Activated CD4-positive, alpha-beta memory T cell treated with anti-CD3 and anti-CD28 coated beads for 36 hours (primary cell): ENCODE results near the gene CDIP1. TPM values are rescaled to one million over a fixed set of nuclear protein-coding genes. Genes with fewer than 3 reads are reported as not detected.

Experiments
- CTCF ChIA-PET: fragments of 350-600 bp; sonication (Branson Sonifier 250); formaldehyde crosslinking; loops from one replicate; lab custom pipeline; 2021; ENCODE audit warnings: antibody characterized with exemption, inconsistent platforms; lab: Charles Lee
- POLR2A ChIA-PET: fragments of 350-600 bp; sonication (Branson Sonifier 250); formaldehyde crosslinking; loops from one replicate; lab custom pipeline; 2021; ENCODE audit warnings: antibody characterized with exemption; lab: Charles Lee
- DNase-seq: peaks from one replicate; pipeline ENCODE4 v3.0.0-alpha.2; 2020
- H3K27ac Mint-ChIP-seq: one replicate; pipeline ENCODE4 v1.8.0; 2021; ENCODE audit warnings: mixed read lengths
- H3K27me3 Mint-ChIP-seq: one replicate; pipeline ENCODE4 v1.8.0; 2021; ENCODE audit warnings: mixed read lengths
- H3K36me3 Mint-ChIP-seq: one replicate; pipeline ENCODE4 v1.8.0; 2021; ENCODE audit warnings: mixed read lengths
- H3K4me1 Mint-ChIP-seq: one replicate; pipeline ENCODE4 v1.8.0; 2021; ENCODE audit warnings: low read depth, mixed read lengths
- H3K4me3 Mint-ChIP-seq: one replicate; pipeline ENCODE4 v1.8.0; 2021; ENCODE audit warnings: mild to moderate bottlenecking, mixed read lengths
- H3K9me3 Mint-ChIP-seq: one replicate; pipeline ENCODE4 v1.8.0; 2021; ENCODE audit warnings: mixed read lengths
- intact Hi-C: fragments of 100-400 bp; cut with micrococcal nuclease; formaldehyde crosslinking; loops from one replicate; pipeline ENCODE4 v1.15.1; 2023
- total RNA-seq, 2 experiments: library from RNA; stranded (reverse); gene quantifications; one replicate each; pipeline ENCODE4 v1.2.3, GENCODE V29; 2021

The CDIP1 gene
- total RNA-seq, 2 experiments from 2014 or later = 25.7 to 27.5 TPM

DNA sequence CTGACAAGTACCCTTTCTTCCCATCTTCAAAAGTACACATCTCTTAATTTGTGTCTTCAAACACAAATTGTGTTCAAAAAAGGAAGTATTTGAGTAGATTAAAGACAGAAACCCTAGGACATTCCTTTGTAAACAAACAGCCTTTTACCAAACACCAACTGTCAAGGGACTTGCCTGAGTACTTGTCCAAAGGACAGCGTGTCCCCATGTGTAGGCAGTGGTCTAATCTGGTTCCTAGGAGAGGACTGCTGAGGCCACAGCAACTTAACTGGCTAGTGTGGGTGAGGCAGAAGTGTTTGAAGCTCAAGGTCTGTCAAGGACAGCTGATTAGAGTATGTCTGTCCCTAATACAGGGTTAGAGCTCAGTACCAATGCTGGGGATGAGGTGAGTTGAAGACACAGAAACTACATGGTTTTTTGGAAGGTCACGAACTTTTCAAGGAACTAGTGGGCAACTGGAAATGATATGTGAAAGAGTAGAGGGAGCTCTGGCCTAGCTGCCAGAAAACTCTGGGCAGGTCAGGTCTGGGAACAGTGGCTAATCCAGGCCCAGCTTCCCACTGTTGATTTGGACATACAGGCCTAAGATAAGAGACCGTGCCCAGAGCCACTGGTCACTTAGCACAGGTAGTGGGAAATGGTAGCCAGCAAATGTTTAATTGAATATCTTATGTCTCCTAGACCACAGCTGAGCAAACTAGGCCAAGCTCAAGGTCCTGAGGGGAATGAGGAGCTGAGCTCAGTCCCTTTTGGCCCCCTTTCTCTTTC lies 52.3 kb downstream of the CDIP1 start:
- ChIA-PET CTCF (interaction anchor here (0.9 kb wide), 1 partner anchor 8 kb away, joined by 3 read pairs; no protein-coding TSS in a partner anchor), POLR2A (interaction anchor here (0.6 kb wide), 1 partner anchor 273 kb away, joined by 3 read pairs; no protein-coding TSS in a partner anchor)
- H3K4me3 Mint-ChIP-seq = no peak overlapping the region
- H3K36me3 Mint-ChIP-seq = peaks cover 24% of the 10 kb centered on the region
- H3K27ac Mint-ChIP-seq = peak overlapping the region; percentile 84
- intact Hi-C loops = no loop called here
- H3K9me3 Mint-ChIP-seq = no peaks in the 10 kb centered on the region
- no peaks in the 10 kb centered on the region for H3K27me3 Mint-ChIP-seq
- peaks cover 64% of the 10 kb centered on the region for H3K4me1 Mint-ChIP-seq
- DNase-seq = no peak

DNA sequence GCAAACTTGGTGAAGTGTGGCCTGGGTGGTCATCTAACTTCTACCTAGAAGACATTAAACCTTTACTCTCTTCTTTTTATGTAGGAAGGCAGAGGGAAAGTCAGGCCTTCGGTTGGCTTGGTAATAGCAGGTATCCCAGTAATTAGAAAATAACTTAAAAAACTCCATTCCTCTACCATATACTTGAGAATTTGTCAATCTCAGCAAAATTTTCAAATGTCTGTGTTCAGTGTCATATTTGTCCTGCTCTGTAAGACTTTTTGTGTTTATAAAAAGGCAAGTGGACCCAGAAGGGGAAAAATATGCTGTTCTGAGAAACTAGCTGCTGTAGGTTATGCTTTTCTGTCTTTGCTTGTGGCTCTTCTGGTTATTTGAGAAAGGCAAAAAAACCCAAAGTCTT lies 56.6 kb downstream of the CDIP1 start:
- Mint-ChIP-seq H3K4me3 (no peak overlapping the region), H3K36me3 (peaks cover 9% of the 10 kb centered on the region), H3K4me1 (peaks cover 40% of the 10 kb centered on the region), H3K9me3 (no peaks in the 10 kb centered on the region), H3K27me3 (no peaks in the 10 kb centered on the region), H3K27ac (peak overlapping the region; percentile 70)
- no peak for DNase-seq
- CTCF ChIA-PET = interaction anchor here (0.9 kb wide), 1 partner anchor 142 kb away, joined by 4 read pairs; the partner anchor contains the start of gene MGRN1
- POLR2A ChIA-PET = no interaction called here
- intact Hi-C loops = no loop called here

DNA sequence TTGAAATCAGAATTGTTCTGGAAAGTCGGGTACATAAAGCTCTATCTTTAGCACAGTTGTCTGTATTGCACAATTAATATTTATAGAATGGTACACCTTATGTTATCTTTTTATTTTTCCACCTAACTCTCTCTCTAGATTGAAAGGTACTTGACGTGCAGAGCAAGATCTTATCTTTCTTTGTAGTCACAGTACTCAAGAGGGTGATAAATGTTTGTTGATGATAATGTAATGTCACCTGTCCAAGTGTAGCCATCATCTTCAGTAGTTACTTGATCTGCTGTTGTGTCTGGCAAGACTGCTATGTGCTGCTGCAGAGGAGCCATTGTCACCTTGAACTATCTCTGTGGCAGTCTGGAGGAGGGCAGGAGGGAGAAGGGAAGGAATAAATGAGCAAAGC lies 57.0 kb downstream of the CDIP1 start:
- ChIA-PET CTCF (interaction anchor here (0.7 kb wide), 1 partner anchor 25 kb away, joined by 5 read pairs; no protein-coding TSS in a partner anchor), POLR2A (no interaction called here)
- Mint-ChIP-seq H3K36me3 (peaks cover 8% of the 10 kb centered on the region), H3K27ac (peak overlapping the region; percentile 70), H3K9me3 (no peaks in the 10 kb centered on the region), H3K27me3 (no peaks in the 10 kb centered on the region), H3K4me3 (no peak overlapping the region), H3K4me1 (peaks cover 38% of the 10 kb centered on the region)
- no peak for DNase-seq
- intact Hi-C loops = no loop called here

- Mint-ChIP-seq H3K36me3 (peaks cover 2% of the 10 kb centered on the region), H3K27ac (peak overlapping the region; percentile 87), H3K27me3 (no peaks in the 10 kb centered on the region), H3K4me3 (peak overlapping the region; percentile 89), H3K9me3 (no peaks in the 10 kb centered on the region), H3K4me1 (peaks cover 43% of the 10 kb centered on the region)
- DNase-seq = peak; percentile 28
- ChIA-PET POLR2A (interaction anchor here (3.8 kb wide), 1 partner anchor 62 kb away, joined by 15 read pairs; the partner anchor contains the start of gene CORO7), CTCF (interaction anchor here (0.6 to 4.6 kb wide), 11 partner anchors 9 to 169 kb away, joined by 3 to 43 read pairs (median 3); no protein-coding TSS in a partner anchor)
- intact Hi-C loops = loop anchor here (2.0 to 10.0 kb wide), 3 partner anchors 53 to 203 kb away; partner anchors contain the start of genes DNAJA3 and TFAP4
These were observed 60.6 kb downstream of the CDIP1 start for GRCh38 chr16:4477966-4478365.

DNA sequence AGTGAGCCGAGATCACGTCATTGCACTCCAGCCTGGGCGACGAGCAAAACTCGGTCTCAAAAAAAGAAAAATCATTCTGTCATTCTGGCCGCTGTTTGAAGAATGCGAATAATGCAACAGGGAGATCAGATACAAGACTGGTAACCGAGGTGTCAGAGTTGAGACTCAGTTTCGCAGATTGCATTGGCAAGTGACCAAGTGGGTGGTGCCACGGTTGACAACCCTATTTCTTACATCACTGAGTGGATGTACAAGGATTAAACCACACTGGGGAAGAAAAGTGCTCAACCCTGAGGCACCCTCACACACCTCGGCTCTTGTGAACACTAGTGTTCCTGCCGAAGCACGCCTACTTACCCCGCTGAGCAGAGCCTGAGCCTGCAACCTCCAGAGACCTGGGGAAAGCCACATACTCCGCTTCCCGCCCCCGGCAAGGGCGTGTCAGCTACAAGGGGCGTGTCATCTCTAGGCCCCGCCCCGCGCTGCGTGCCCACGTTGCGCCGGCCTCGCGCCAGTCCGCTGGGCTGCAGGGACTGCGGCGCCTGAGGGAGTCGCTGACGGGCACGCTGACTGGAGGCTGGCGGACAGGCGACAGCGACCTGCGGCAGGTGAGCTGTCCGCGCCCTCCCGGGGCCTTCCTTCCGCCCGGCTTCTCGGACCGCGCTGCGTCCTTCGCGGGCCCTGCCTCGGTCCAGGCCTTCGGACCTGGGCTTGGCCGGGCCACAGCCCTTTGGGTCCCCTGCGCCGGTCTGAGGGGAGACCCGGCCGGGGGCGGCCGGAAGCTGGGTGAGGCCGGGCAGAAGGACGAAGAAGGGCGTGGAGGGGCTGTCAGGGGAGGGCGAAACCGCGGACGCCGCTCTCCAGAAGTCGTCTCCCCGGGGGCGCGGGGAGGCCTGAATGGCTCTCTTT lies 62.4 kb downstream of the CDIP1 start, which contains the start of gene HMOX2:
HMOX2 (plus strand) TSS at position 519 of the 909 bp plus-strand sequence. CDS start 29,127 bp downstream, outside the sequence.
- Mint-ChIP-seq H3K4me1 (peaks cover 38% of the 10 kb centered on the region), H3K4me3 (peak within 1 kb of the TSS; percentile 89), H3K9me3 (no peaks in the 10 kb centered on the region), H3K27me3 (no peaks in the 10 kb centered on the region), H3K36me3 (peaks cover 4% of the 10 kb centered on the region), H3K27ac (peak within 1 kb of the TSS; percentile 87)
- ChIA-PET POLR2A (interaction anchor here (0.6 to 3.8 kb wide), 14 partner anchors 10 to 258 kb away, joined by 3 to 16 read pairs (median 4); partner anchors contain the start of genes ANKS3, CORO7 and DNAAF8), CTCF (interaction anchor here (0.7 to 4.6 kb wide), 10 partner anchors 10 to 480 kb away, joined by 3 to 43 read pairs (median 4); partner anchors contain the start of gene MGRN1)
- peak; percentile 97 for DNase-seq
- intact Hi-C loops = loop anchor here (1.0 to 10.0 kb wide), 6 partner anchors 29 to 201 kb away; partner anchors contain the start of genes CDIP1, DNAJA3 and TFAP4

GRCh38 chr16:4474192-4474961 lies 64.2 kb downstream of the CDIP1 start, which contains the start of gene NMRAL1:
Gene NMRAL1, minus strand, starts transcription at chr16:4474625. Its CDS starts 493 bp downstream, at chr16:4474132.
- Mint-ChIP-seq H3K27me3 (no peaks in the 10 kb centered on the region), H3K9me3 (no peaks in the 10 kb centered on the region), H3K4me1 (peaks cover 39% of the 10 kb centered on the region), H3K4me3 (peak within 1 kb of the TSS; percentile 89), H3K36me3 (peaks cover 4% of the 10 kb centered on the region), H3K27ac (peak within 1 kb of the TSS; percentile 89)
- intact Hi-C loops = loop anchor here (10.0 kb wide), 1 partner anchor 200 kb away; the partner anchor contains the start of gene TFAP4
- ChIA-PET CTCF (interaction anchor here (2.6 to 4.6 kb wide), 2 partner anchors 31 to 150 kb away, joined by 10 to 43 read pairs; partner anchors contain the start of gene MGRN1), POLR2A (interaction anchor here (0.8 to 2.9 kb wide), 5 partner anchors 8 to 203 kb away, joined by 3 to 16 read pairs (median 4); no protein-coding TSS in a partner anchor)
- DNase-seq = peak; percentile 96

GRCh38 chr16:4472880-4473279 lies 65.7 kb downstream of the CDIP1 start:
- Mint-ChIP-seq H3K9me3 (no peaks in the 10 kb centered on the region), H3K36me3 (peaks cover 4% of the 10 kb centered on the region), H3K4me3 (no peak overlapping the region), H3K27ac (peak overlapping the region; percentile 46), H3K27me3 (no peaks in the 10 kb centered on the region), H3K4me1 (peaks cover 30% of the 10 kb centered on the region)
- intact Hi-C loops = loop anchor here (10.0 kb wide), 1 partner anchor 198 kb away; the partner anchor contains the start of gene TFAP4
- POLR2A ChIA-PET = interaction anchor here (1.2 to 2.0 kb wide), 2 partner anchors 11 to 12 kb away, joined by 4 read pairs; no protein-coding TSS in a partner anchor
- DNase-seq = no peak
- CTCF ChIA-PET = interaction anchor here (0.6 to 1.0 kb wide), 3 partner anchors 70 to 189 kb away, joined by 3 read pairs; no protein-coding TSS in a partner anchor

GRCh38 chr16:4471869-4472268 lies 66.7 kb downstream of the CDIP1 start:
- no peaks in the 10 kb centered on the region for H3K9me3 Mint-ChIP-seq
- no peak overlapping the region for H3K4me3 Mint-ChIP-seq
- no peak for DNase-seq
- no peaks in the 10 kb centered on the region for H3K27me3 Mint-ChIP-seq
- H3K27ac Mint-ChIP-seq = no peak overlapping the region
- intact Hi-C loops = loop anchor here (10.0 kb wide), 1 partner anchor 197 kb away; the partner anchor contains the start of gene TFAP4
- ChIA-PET POLR2A (interaction anchor here (1.2 to 2.0 kb wide), 2 partner anchors 10 to 11 kb away, joined by 4 read pairs; no protein-coding TSS in a partner anchor), CTCF (interaction anchor here (0.6 to 1.5 kb wide), 4 partner anchors 76 to 484 kb away, joined by 3 read pairs; no protein-coding TSS in a partner anchor)
- peaks cover 8% of the 10 kb centered on the region for H3K36me3 Mint-ChIP-seq
- H3K4me1 Mint-ChIP-seq = peaks cover 27% of the 10 kb centered on the region

DNA sequence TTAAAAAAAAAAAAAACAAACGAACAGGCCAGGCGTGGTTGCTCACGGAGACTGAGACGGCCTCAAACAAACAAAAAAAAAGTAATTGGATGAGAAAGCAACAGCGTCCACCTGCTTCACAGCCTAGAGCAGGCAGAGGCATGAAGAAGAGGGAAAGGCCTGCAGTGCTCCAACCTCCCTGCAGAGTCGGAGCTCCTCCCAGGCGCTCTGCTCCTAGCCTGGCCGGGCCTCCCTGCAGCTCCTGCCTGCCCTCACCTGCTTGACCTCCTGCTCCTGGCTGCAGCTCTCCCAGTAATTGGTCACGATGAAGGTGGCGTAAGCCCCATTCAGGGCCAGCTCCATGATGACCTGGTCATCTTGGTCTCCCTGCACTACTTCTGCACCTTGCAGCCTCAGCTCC lies 69.6 kb downstream of the CDIP1 start:
- CTCF ChIA-PET = no interaction called here
- peaks cover 32% of the 10 kb centered on the region for H3K4me1 Mint-ChIP-seq

GRCh38 chr16:4467916-4468315 lies 70.7 kb downstream of the CDIP1 start:
- Mint-ChIP-seq H3K4me1 (peaks cover 27% of the 10 kb centered on the region), H3K27ac (no peak overlapping the region), H3K36me3 (peaks cover 23% of the 10 kb centered on the region), H3K9me3 (no peaks in the 10 kb centered on the region), H3K4me3 (no peak overlapping the region), H3K27me3 (no peaks in the 10 kb centered on the region)
- intact Hi-C loops = no loop called here
- ChIA-PET POLR2A (no interaction called here), CTCF (no interaction called here)
- no peak for DNase-seq

More for the DNA sequence above, 69.6 kb downstream of the CDIP1 start:
- DNase-seq = no peak
- Mint-ChIP-seq H3K27ac (no peak overlapping the region), H3K9me3 (no peaks in the 10 kb centered on the region), H3K36me3 (peaks cover 23% of the 10 kb centered on the region), H3K27me3 (no peaks in the 10 kb centered on the region), H3K4me3 (no peak overlapping the region)
- POLR2A ChIA-PET = interaction anchor here (0.6 kb wide), 1 partner anchor 17 kb away, joined by 5 read pairs; no protein-coding TSS in a partner anchor
- intact Hi-C loops = no loop called here
